HPDE6-E6E7 (cell line): ENCODE results near the gene FLACC1.
"Not testable (repeated sequence)": the region's sequence is repeated elsewhere in the genome, so short reads cannot be mapped to it uniquely, and the experiment has no call there.

Experiments used
- DNase-seq: peaks from one replicate; pipeline ENCODE4 v3.0.0; 2011; ENCODE audit warnings: missing footprints; ENCODE audit errors: extremely low spot score

FLACC1 gene

DNA sequence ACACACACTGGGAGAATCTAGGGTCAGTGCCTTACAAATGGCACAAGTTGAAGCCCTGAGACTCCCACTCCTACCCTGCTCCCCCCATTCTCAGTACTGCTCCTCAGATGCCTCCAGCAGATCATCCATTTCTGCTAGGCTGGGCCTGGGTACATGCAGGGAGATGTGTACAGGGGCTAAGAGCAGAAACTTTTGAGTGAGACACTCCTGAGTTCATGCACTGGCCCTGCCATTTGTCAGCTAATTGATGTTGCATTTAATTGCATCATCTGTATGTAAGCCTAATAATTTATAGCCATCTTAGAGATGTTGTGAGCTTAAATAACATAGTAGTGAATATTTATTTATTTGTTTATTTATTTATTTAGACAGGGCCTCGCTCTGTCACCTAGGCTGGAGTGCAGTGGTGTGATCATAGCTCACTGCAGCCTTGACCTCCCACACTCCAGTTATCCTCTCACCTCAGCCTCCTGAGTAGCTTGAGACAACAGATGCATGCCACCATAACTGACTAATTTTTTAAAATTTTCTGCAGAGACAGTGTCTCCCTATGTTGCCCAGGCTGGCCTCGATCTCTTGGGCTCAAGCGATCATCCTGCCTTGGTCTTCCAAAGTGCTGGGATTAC lies 101.6 kb downstream of the FLACC1 start:
- no peak for DNase-seq

GRCh38 chr2:201254081-201254730 lies 102.9 kb downstream of the FLACC1 start:
- no peak for DNase-seq

DNA sequence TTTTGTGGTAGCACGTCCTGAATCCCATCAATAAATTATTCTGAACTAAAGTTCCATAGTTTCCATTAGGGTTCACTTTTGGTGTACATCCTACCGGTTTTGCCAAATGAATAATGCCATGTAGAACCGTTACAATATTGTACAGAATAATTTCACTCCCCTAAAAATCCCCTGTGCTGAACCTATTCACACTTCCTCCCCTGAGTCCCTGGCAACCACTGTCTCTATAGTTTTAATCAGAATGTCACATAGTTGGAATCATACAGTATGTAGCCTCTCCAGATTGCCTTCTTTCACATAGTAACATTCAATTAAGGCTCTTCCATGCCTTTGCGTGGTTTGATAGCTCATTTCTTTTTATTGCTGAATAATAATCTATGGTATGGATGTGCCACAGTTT lies 106.4 kb downstream of the FLACC1 start:
- DNase-seq = no peak

DNA sequence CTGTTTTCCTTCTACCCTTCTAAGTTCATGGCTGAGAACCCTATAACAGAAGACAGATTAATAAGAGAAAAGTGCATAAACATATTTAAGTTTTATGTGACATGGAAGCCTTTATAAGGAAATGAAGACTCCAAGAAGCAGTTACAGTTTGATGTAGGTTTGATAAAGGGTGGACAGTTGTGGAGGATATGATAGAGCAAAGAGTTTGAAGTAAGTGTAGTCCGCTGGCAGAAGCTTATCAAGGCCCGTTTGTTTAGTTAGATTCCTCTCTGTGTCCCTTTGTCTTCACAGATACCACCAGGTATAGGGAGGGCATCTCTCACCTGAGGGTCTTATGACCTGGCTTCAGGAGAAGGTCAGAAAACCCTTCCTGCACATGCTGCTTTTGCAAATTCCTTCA lies 107.3 kb downstream of the FLACC1 start:
- no peak for DNase-seq

DNA sequence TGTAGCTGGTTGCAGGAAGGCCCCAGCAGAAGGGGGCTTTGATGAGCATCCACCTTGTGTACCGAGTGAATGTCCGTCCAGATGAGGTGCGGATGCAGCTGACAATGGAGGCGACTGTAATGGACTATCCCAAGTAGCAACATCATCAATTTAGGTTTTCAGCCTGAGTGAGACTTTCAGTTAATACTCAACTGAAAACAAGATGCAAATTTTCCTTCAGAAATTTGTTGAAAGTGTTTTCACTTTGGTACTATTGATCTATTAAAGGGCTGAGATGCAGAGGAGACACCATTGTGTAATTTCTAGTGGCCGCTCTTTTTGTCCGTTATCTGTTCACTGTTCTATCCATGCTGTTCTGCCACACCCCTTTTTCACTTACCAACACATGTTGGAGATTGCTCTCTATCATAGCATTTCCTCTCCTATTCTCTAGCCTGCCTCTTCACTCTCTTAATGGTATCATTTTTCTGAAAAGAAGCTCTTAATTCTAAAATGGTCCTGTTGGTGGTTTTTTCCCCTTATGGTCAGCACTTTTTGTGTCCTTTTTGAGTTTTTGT lies 108.8 kb downstream of the FLACC1 start:
- DNase-seq = no peak

DNA sequence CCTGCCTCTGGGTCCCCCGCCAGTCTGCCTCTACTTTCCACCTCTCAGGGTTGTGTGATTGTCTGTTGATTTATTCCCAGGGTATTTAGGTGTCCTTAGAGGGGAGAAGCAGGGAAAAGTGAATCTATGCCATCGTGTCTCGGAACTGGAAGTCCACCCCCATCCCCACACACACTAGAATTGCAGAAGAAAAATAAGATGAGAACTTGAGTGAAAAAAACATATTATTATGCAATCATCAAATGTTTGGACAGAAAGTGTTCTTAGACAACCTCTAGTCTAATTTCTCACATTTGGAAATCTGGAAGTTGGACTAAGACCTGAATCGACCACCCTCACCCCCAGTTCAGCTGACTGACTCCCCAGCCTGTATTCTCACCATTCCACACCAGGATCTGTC lies 110.9 kb downstream of the FLACC1 start:
- no peak for DNase-seq

DNA sequence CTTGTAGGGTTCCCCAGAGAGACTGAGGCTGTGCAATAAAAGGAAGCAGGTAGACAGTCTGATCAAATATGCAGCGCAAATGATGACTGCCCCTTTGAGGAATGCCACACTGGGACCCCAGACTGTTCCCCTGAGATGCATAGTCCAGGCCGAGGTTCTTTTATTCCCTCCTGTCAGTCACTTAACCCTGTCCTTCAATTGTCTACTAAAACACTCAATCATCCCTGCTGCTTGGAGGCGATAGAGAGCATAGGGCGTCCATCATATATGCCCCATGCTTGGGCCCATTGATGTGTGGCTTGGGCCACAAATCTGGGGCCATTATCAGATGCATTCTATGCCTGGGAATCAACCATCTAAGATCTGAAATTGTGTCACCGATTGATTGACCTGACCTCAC lies 112.3 kb downstream of the FLACC1 start:
- no peak for DNase-seq

DNA sequence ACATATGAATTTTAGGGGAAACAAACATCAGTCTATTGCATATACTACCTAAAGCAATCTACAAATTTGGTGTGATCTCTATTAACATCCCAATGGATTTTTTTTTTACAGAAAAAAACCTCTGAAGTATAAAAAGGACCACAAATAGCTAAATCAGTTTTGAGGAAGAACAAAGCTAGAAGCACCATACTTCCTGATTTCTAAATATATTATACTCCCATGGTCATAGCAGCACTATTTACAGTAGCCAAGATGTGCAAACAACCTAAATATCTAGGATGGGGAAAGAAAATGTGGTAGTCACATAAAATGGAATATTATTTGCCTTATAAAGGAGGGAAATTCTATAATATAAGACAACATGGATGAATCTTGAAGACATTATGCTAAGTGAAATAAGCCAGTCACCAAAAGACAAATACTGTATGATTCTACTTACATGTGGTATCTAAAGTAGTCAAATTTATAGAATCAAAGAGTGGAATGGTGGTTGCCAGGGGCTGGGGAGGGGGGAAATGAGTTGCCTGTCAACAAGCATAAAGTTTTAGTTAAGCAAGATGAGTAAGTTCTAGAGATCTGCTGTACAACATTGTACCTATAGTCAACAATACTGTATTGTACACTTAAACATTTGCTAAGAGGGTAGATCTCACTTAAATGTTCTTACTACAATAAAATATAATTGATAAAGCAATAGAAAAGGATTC lies 114.4 kb downstream of the FLACC1 start:
- no peak for DNase-seq

DNA sequence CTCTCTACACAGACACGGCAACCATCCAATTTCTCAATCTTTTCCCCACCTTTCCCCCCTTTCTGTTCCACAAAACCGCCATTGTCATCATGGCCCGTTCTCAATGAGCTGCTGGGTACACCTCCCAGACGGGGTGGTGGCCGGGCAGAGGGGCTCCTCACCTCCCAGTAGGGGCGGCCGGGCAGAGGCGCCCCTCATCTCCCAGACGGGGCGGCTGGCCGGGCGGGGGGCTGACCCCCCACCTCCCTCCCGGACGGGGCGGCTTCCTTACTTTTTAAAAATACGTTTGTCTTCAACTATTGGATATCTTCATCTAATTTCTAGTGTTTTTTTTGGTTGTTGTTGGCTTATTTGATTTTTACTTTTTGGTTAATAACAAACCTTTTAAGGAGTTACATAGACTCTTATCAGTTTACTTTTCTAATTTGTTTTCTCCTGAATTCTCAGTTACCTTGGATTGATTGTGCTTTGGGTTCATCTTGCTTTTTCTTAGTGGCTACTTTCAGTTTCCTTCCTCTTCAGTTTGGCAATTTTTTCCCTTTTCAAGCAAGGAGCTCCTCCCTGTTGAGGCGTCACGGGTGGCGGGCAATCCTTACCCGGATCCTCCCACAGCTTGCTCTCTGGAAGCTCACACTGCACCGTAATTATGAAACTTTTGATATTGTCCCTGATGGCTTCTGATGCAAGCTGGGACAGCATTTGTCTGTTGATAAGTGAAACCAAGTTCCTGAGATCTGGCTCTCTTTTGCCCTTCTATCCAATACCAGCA lies 117.8 kb downstream of the FLACC1 start:
- DNase-seq = not testable (repeated sequence)
